Motor neuron (in vitro differentiated cells): Measurements from ENCODE around the gene TLR1. TPM values are rescaled to one million over a fixed set of nuclear protein-coding genes. Genes with fewer than 3 reads are reported as not detected.
"Not testable (repeated sequence)": the region's sequence is repeated elsewhere in the genome, so short reads cannot be mapped to it uniquely, and the experiment has no call there.

ENCODE experiments used
- ATAC-seq, 8 experiments: fragments of 200-7000 bp; cut with Tn5 transposase; replicated peaks in 6 of 8; 2 replicates each; pipeline ENCODE4 v1.8.0; 2021; ENCODE audit warnings: mild to moderate bottlenecking in 8 of 8, moderate library complexity in 8 of 8
- H3K27ac ChIP-seq, 2 donors: fragments of 250-450 bp; sonication (Bioruptor Pico); 2 replicates each; pipeline ENCODE4 v1.9.0; 2021; ENCODE audit warnings: antibody characterized with exemption in 2 of 2, mild to moderate bottlenecking in 2 of 2, moderate library complexity in 1 of 2
- H3K4me1 ChIP-seq, 2 donors: fragments of 250-450 bp; sonication (Bioruptor Pico); replicated peaks in 1 of 2; 2 replicates each; pipeline ENCODE4 v1.6.1; 2021; ENCODE audit warnings: antibody characterized with exemption in 2 of 2, mild to moderate bottlenecking in 2 of 2, moderate library complexity in 1 of 2
- H3K4me3 ChIP-seq, 5 donors: fragments of 250-450 bp; sonication (Bioruptor Pico); 2 replicates each; pipeline ENCODE4 v1.9.0; 2021; ENCODE audit warnings: antibody characterized with exemption in 5 of 5, mild to moderate bottlenecking in 5 of 5, moderate library complexity in 4 of 5
- WGBS, 10 experiments: fragments of 450-650 bp; shearing (Covaris generic); methylation state at CpG; one replicate each; pipeline ENCODE4 v1.0.0; 2022; 5-methylcytosine and 5-hydroxymethylcytosine counted together
- in situ Hi-C, 9 experiments: fragments of 400-800 bp; cut with MboI; loops; one replicate each; pipeline ENCODE4 v1.15.0; 2021; ENCODE audit warnings: low sequenced_read_pairs in 9 of 9, low pct_unique_long_range_greater_than_20kb in 2 of 9; ENCODE audit not compliant: unreplicated experiment in 9 of 9
- total RNA-seq, 8 experiments: library from RNA; unstranded; fragments of 300-600 nt; gene quantifications; 2 replicates each; pipeline versions ENCODE4 v1.2.3 to v1.2.4, GENCODE V29; 2022

TLR1 gene
- total RNA-seq, 8 experiments from 2014 or later: 0.23 to 4.6 (median 0.85) TPM; not detected in 2

- H3K4me1 ChIP-seq: no peaks in the 10 kb centered on the region
- ATAC-seq: peak; percentile 49 to 72 (median 60)
- no peak within 1 kb of the TSS for H3K4me3 ChIP-seq
- in situ Hi-C loops: loop anchor here in 1 of 9 experiments (25.0 kb wide), 1 partner anchor 595 kb away; no protein-coding TSS in a partner anchor
- H3K27ac ChIP-seq: no peak within 1 kb of the TSS
- WGBS, 10 experiments: 15 to 79% (median 31%) methylated on average over 5 to 12 of the region's 12 CpGs
Observed at GRCh38 chr4:38782452-38783108, 22.0 kb downstream of the TLR1 start, which contains the start of gene TLR10. TSS of gene TLR10 (minus strand) at chr4:38782990. CDS start at chr4:38775590, 7,400 bp downstream.

- WGBS, 10 experiments: 50 to 100% (median 93%) methylated on average over 1 to 4 of the region's 4 CpGs; no CpG with 5 or more reads in 2 of the 10 experiments
- H3K4me1 ChIP-seq: no peaks in the 10 kb centered on the region
- in situ Hi-C loops: loop anchor here in 1 of 9 experiments (25.0 kb wide), 1 partner anchor 595 kb away; no protein-coding TSS in a partner anchor
- H3K27ac ChIP-seq: no peak overlapping the region
- no peak for ATAC-seq
- H3K4me3 ChIP-seq: no peak overlapping the region
Observed at GRCh38 chr4:38781854-38782261, 22.7 kb downstream of the TLR1 start.

GRCh38 chr4:38780833-38781484 is 23.6 kb downstream of the TLR1 start:
- no peak overlapping the region for H3K27ac ChIP-seq
- no peak overlapping the region for H3K4me3 ChIP-seq
- WGBS, 10 experiments: 40 to 100% (median 100%) methylated on average over 1 to 3 of the region's 4 CpGs; no CpG with 5 or more reads in 1 of the 10 experiments
- H3K4me1 ChIP-seq: no peaks in the 10 kb centered on the region
- no peak for ATAC-seq
- in situ Hi-C loops: loop anchor here in 1 of 9 experiments (25.0 kb wide), 1 partner anchor 594 kb away; no protein-coding TSS in a partner anchor

- no peak overlapping the region for H3K4me3 ChIP-seq
- H3K27ac ChIP-seq: no peak overlapping the region
- 0 to 91% (median 67%) methylated on average over 1 to 5 of the region's 5 CpGs; no CpG with 5 or more reads in 1 of the 10 experiments for WGBS, 10 experiments
- in situ Hi-C loops: loop anchor here in 1 of 9 experiments (25.0 kb wide), 1 partner anchor 592 kb away; no protein-coding TSS in a partner anchor
- H3K4me1 ChIP-seq: no peaks in the 10 kb centered on the region
- peak in 3 of 8 experiments; percentile 32 to 97 (median 57) for ATAC-seq
Observed at GRCh38 chr4:38779790-38780189, 24.8 kb downstream of the TLR1 start.

- 0 to 100% (median 72%) methylated on average over 1 of the region's 2 CpGs; no CpG with 5 or more reads in 6 of the 10 experiments for WGBS, 10 experiments
- in situ Hi-C loops: loop anchor here in 1 of 9 experiments (25.0 kb wide), 1 partner anchor 591 kb away; no protein-coding TSS in a partner anchor
- ATAC-seq, H3K4me1 ChIP-seq, H3K27ac ChIP-seq, H3K4me3 ChIP-seq: not testable (repeated sequence)
Observed at GRCh38 chr4:38777925-38778324, 26.7 kb downstream of the TLR1 start.

GRCh38 chr4:38775326-38775725 is 29.3 kb downstream of the TLR1 start:
- Histone ChIP-seq H3K4me3 (no peak overlapping the region), H3K4me1 (no peaks in the 10 kb centered on the region), H3K27ac (no peak overlapping the region)
- 40 to 100% (median 81%) methylated on average over 1 to 2 of the region's 2 CpGs; no CpG with 5 or more reads in 3 of the 10 experiments for WGBS, 10 experiments
- in situ Hi-C loops: loop anchor here in 1 of 9 experiments (25.0 kb wide), 1 partner anchor 588 kb away; no protein-coding TSS in a partner anchor
- ATAC-seq: no peak

- 40 to 91% (median 69%) methylated on average over 4 to 8 of the region's 8 CpGs for WGBS, 10 experiments
- Histone ChIP-seq H3K27ac (no peak overlapping the region), H3K4me3 (no peak overlapping the region), H3K4me1 (peaks cover 0 to under 1% of the 10 kb centered on the region in 2 donors)
- no peak for ATAC-seq
- in situ Hi-C loops: loop anchor here in 1 of 9 experiments (25.0 kb wide), 1 partner anchor 88 kb away; the partner anchor contains the start of genes FAM114A1 and TLR6
Observed at GRCh38 chr4:38774181-38774955, 30.2 kb downstream of the TLR1 start.

GRCh38 chr4:38770281-38770680 is 34.3 kb downstream of the TLR1 start:
- in situ Hi-C loops: loop anchor here in 1 of 9 experiments (25.0 kb wide), 1 partner anchor 92 kb away; the partner anchor contains the start of genes FAM114A1 and TLR6
- peak in 3 of 8 experiments; percentile 44 to 94 (median 93) for ATAC-seq
- H3K4me3 ChIP-seq, H3K27ac ChIP-seq: not testable (repeated sequence)
- 0 to 89% (median 0%) methylated on average over 1 of the region's 2 CpGs; no CpG with 5 or more reads in 5 of the 10 experiments for WGBS, 10 experiments
- peaks cover 7 to 10% of the 10 kb centered on the region in 2 donors for H3K4me1 ChIP-seq

GRCh38 chr4:38769857-38770256 is 34.7 kb downstream of the TLR1 start:
- in situ Hi-C loops: loop anchor here in 1 of 9 experiments (25.0 kb wide), 1 partner anchor 92 kb away; the partner anchor contains the start of genes FAM114A1 and TLR6
- ATAC-seq: peak in 2 of 8 experiments; percentile 52 to 65
- Histone ChIP-seq H3K27ac (no peak overlapping the region), H3K4me3 (no peak overlapping the region), H3K4me1 (peaks cover 8 to 15% of the 10 kb centered on the region in 2 donors)
- 44 to 100% (median 93%) methylated on average over 1 to 2 of the region's 2 CpGs; no CpG with 5 or more reads in 4 of the 10 experiments for WGBS, 10 experiments

GRCh38 chr4:38769441-38769840 is 35.1 kb downstream of the TLR1 start:
- in situ Hi-C loops: loop anchor here in 1 of 9 experiments (25.0 kb wide), 1 partner anchor 93 kb away; the partner anchor contains the start of genes FAM114A1 and TLR6
- H3K4me1 ChIP-seq: peaks cover 9 to 16% of the 10 kb centered on the region in 2 donors
- no peak overlapping the region for H3K27ac ChIP-seq
- no peak for ATAC-seq
- WGBS, 10 experiments: 0 to 84% (median 61%) methylated on average over 1 to 2 of the region's 2 CpGs
- H3K4me3 ChIP-seq: no peak overlapping the region

- Histone ChIP-seq H3K27ac (no peak overlapping the region), H3K4me1 (peaks cover 9 to 16% of the 10 kb centered on the region in 2 donors), H3K4me3 (no peak overlapping the region)
- 17 to 75% (median 50%) methylated on average over 2 to 5 of the region's 5 CpGs; no CpG with 5 or more reads in 3 of the 10 experiments for WGBS, 10 experiments
- peak in 4 of 8 experiments; percentile 7 to 54 (median 46) for ATAC-seq
- in situ Hi-C loops: loop anchor here in 1 of 9 experiments (25.0 kb wide), 1 partner anchor 93 kb away; the partner anchor contains the start of genes FAM114A1 and TLR6
Observed at GRCh38 chr4:38768968-38769394, 35.6 kb downstream of the TLR1 start.

GRCh38 chr4:38766940-38767339 is 37.7 kb downstream of the TLR1 start:
- in situ Hi-C loops: loop anchor here in 1 of 9 experiments (25.0 kb wide), 1 partner anchor 95 kb away; the partner anchor contains the start of genes FAM114A1 and TLR6
- H3K4me3 ChIP-seq, H3K27ac ChIP-seq, ATAC-seq: not testable (repeated sequence)
- 60 to 100% (median 71%) methylated on average over 1 to 2 of the region's 2 CpGs; no CpG with 5 or more reads in 5 of the 10 experiments for WGBS, 10 experiments
- peaks cover 9 to 16% of the 10 kb centered on the region in 2 donors for H3K4me1 ChIP-seq
